A204.1 (cell line): ENCODE results near the gene ITGB2.

Source experiments
- FAIRE-seq: peaks from 2 replicates; lab custom pipeline; 2012; peaks lifted over from hg19 to GRCh38; lab: Jason Lieb, UNC

ITGB2 gene

GRCh38 chr21:44897326-44898010, 23.2 kb downstream of the ITGB2 start:
- no peak for FAIRE-seq

- no peak for FAIRE-seq
These were observed 24.0 kb downstream of the ITGB2 start for GRCh38 chr21:44896561-44897286.

GRCh38 chr21:44895859-44896258, 24.8 kb downstream of the ITGB2 start:
- FAIRE-seq, result no peak

GRCh38 chr21:44894687-44895302, 25.9 kb downstream of the ITGB2 start:
- FAIRE-seq, result no peak

GRCh38 chr21:44893948-44894656, 26.6 kb downstream of the ITGB2 start:
- no peak for FAIRE-seq

GRCh38 chr21:44893278-44893556, 27.5 kb downstream of the ITGB2 start:
- FAIRE-seq, result no peak

- no peak for FAIRE-seq
These were observed 28.0 kb downstream of the ITGB2 start for GRCh38 chr21:44892536-44893277.

GRCh38 chr21:44892095-44892494, 28.6 kb downstream of the ITGB2 start:
- no peak for FAIRE-seq

- FAIRE-seq, result no peak
These were observed 29.1 kb downstream of the ITGB2 start for GRCh38 chr21:44891631-44892031.

- no peak for FAIRE-seq
These were observed 29.6 kb downstream of the ITGB2 start for GRCh38 chr21:44890961-44891541.

- no peak for FAIRE-seq
These were observed 30.3 kb downstream of the ITGB2 start for GRCh38 chr21:44890338-44890931.

- FAIRE-seq, result no peak
These were observed 30.9 kb downstream of the ITGB2 start for GRCh38 chr21:44889625-44890337.

GRCh38 chr21:44888581-44889550, 31.8 kb downstream of the ITGB2 start:
- no peak for FAIRE-seq

- FAIRE-seq, result no peak
These were observed 32.7 kb downstream of the ITGB2 start for GRCh38 chr21:44887807-44888580.

GRCh38 chr21:44887126-44887806, 33.4 kb downstream of the ITGB2 start:
- FAIRE-seq, result no peak

GRCh38 chr21:44886113-44887075, 34.3 kb downstream of the ITGB2 start:
- no peak for FAIRE-seq

GRCh38 chr21:44885615-44886014, 35.1 kb downstream of the ITGB2 start:
- no peak for FAIRE-seq
